Stimulated activated CD8-positive, alpha-beta memory T cell treated with anti-CD3 and anti-CD28 coated beads, Interleukin-4, amount 100 ng/mL, for 4 hours (primary cell): ENCODE data around the gene ZC3H7B.
"Not testable (repeated sequence)": the region's sequence is repeated elsewhere in the genome, so short reads cannot be mapped to it uniquely, and the experiment has no call there.

Experiments used
- DNase-seq, 2 donors: peaks; one replicate each; pipeline ENCODE4 v3.0.0-alpha.2; 2020; ENCODE audit warnings: low read depth in 2 of 2, low spot score in 1 of 2

The ZC3H7B gene

GRCh38 chr22:41285820-41286638 lies 15.3 kb upstream of the ZC3H7B start, which contains the start of gene RANGAP1:
RANGAP1 (minus strand) TSS chr22:41286187; CDS start chr22:41281044, 5,143 bp downstream.
- DNase-seq = peak; percentile 93 to 98

- DNase-seq = peak in 1 of 2 donors; percentile 12
Observed at GRCh38 chr22:41286639-41287091, 14.7 kb upstream of the ZC3H7B start.

GRCh38 chr22:41288245-41288946 lies 12.9 kb upstream of the ZC3H7B start:
- DNase-seq = no peak

GRCh38 chr22:41289671-41290070 lies 11.7 kb upstream of the ZC3H7B start:
- DNase-seq = no peak

- no peak for DNase-seq
Observed at GRCh38 chr22:41290262-41291221, 10.8 kb upstream of the ZC3H7B start.

- DNase-seq = not testable (repeated sequence)
Observed at GRCh38 chr22:41294816-41295215, 6.5 kb upstream of the ZC3H7B start.

- DNase-seq = no peak
Observed at GRCh38 chr22:41296826-41297667, 4.3 kb upstream of the ZC3H7B start.

- no peak for DNase-seq
Observed at GRCh38 chr22:41300661-41301060, 664 bp upstream of the ZC3H7B start.

- DNase-seq = no peak
Observed at GRCh38 chr22:41302021-41302767, 869 bp downstream of the ZC3H7B start.

- DNase-seq = no peak
Observed at GRCh38 chr22:41302811-41303210, 1.5 kb downstream of the ZC3H7B start.

- DNase-seq = no peak
Observed at GRCh38 chr22:41305646-41306045, 4.3 kb downstream of the ZC3H7B start.

- no peak for DNase-seq
Observed at GRCh38 chr22:41308054-41308453, 6.7 kb downstream of the ZC3H7B start.

- no peak for DNase-seq
Observed at GRCh38 chr22:41308544-41308947, 7.2 kb downstream of the ZC3H7B start.

GRCh38 chr22:41310336-41310735 lies 9.0 kb downstream of the ZC3H7B start:
- no peak for DNase-seq

- no peak for DNase-seq
Observed at GRCh38 chr22:41311487-41311886, 10.2 kb downstream of the ZC3H7B start.

- no peak for DNase-seq
Observed at GRCh38 chr22:41314821-41315220, 13.5 kb downstream of the ZC3H7B start.

GRCh38 chr22:41315586-41315985 lies 14.3 kb downstream of the ZC3H7B start:
- no peak for DNase-seq

GRCh38 chr22:41320416-41321240 lies 19.3 kb downstream of the ZC3H7B start:
- DNase-seq = no peak
